Neural crest cell (in vitro differentiated cells): Measurements from ENCODE around the gene TMSB10. TPM values are rescaled to one million over a fixed set of nuclear protein-coding genes. Genes with fewer than 3 reads are reported as not detected.
"Not testable (repeated sequence)": the region's sequence is repeated elsewhere in the genome, so short reads cannot be mapped to it uniquely, and the experiment has no call there.

Experiments
- DNase-seq: peaks from one replicate; pipeline ENCODE4 v3.0.0; 2021; ENCODE audit warnings: low read depth, mixed read lengths, low spot score
- H3K27ac Mint-ChIP-seq: one replicate; pipeline ENCODE4 v1.8.0; 2021; ENCODE audit warnings: mild to moderate bottlenecking, mixed read lengths; ENCODE audit not compliant: unreplicated experiment
- H3K27me3 Mint-ChIP-seq: 2 replicates; pipeline ENCODE4 v1.8.0; 2021; ENCODE audit warnings: low read depth, mild to moderate bottlenecking, mixed read lengths
- H3K36me3 Mint-ChIP-seq: 2 replicates; pipeline ENCODE4 v1.8.0; 2021; ENCODE audit warnings: low read depth, mild to moderate bottlenecking, mixed read lengths
- H3K4me1 Mint-ChIP-seq: 2 replicates; pipeline ENCODE4 v1.8.0; 2021; ENCODE audit warnings: mixed read lengths
- H3K4me3 Mint-ChIP-seq: one replicate; pipeline ENCODE4 v1.8.0; 2021; ENCODE audit warnings: mild to moderate bottlenecking, mixed read lengths
- H3K9me3 Mint-ChIP-seq: 2 replicates; pipeline ENCODE4 v1.8.0; 2021; ENCODE audit warnings: mixed read lengths
- CTCF ChIP-seq: fragments of 200-600 bp; sonication (generic); conservative IDR thresholded peaks from 2 replicates; pipeline ENCODE4 v1.5.0; 2021; ENCODE audit warnings: antibody characterized with exemption, mild to moderate bottlenecking
- total RNA-seq: library from RNA; stranded (reverse); gene quantifications from 2 replicates; pipeline ENCODE4 v1.2.1, GENCODE V29; 2021

TMSB10 gene
- total RNA-seq, 1 donor from 2014 or later = 1,431 TPM

GRCh38 chr2:84914334-84914733, 8.9 kb downstream of the TMSB10 start:
- no peak for TF ChIP-seq CTCF
- H3K4me3 Mint-ChIP-seq = no peak overlapping the region
- no peaks in the 10 kb centered on the region for H3K27me3 Mint-ChIP-seq
- H3K4me1 Mint-ChIP-seq = peaks cover 6% of the 10 kb centered on the region
- no peak overlapping the region for H3K27ac Mint-ChIP-seq
- H3K36me3 Mint-ChIP-seq = peaks cover 12% of the 10 kb centered on the region
- DNase-seq = no peak
- H3K9me3 Mint-ChIP-seq = peaks cover 9% of the 10 kb centered on the region

- H3K27me3 Mint-ChIP-seq, DNase-seq, H3K4me3 Mint-ChIP-seq, H3K36me3 Mint-ChIP-seq, H3K9me3 Mint-ChIP-seq, H3K27ac Mint-ChIP-seq: not testable (repeated sequence)
- H3K4me1 Mint-ChIP-seq = peaks cover 19% of the 10 kb centered on the region
These were observed 10.2 kb downstream of the TMSB10 start for GRCh38 chr2:84915675-84916074.

- H3K9me3 Mint-ChIP-seq, H3K27me3 Mint-ChIP-seq: not testable (repeated sequence)
- H3K4me1 Mint-ChIP-seq = peaks cover 19% of the 10 kb centered on the region
These were observed 12.4 kb downstream of the TMSB10 start for GRCh38 chr2:84917821-84918220.

GRCh38 chr2:84918430-84918829, 13.0 kb downstream of the TMSB10 start:
- no peak for DNase-seq
- no peaks in the 10 kb centered on the region for H3K9me3 Mint-ChIP-seq
- no peak overlapping the region for H3K4me3 Mint-ChIP-seq
- no peak for TF ChIP-seq CTCF
- H3K4me1 Mint-ChIP-seq = peaks cover 19% of the 10 kb centered on the region
- H3K27ac Mint-ChIP-seq = no peak overlapping the region
- no peaks in the 10 kb centered on the region for H3K36me3 Mint-ChIP-seq
- no peaks in the 10 kb centered on the region for H3K27me3 Mint-ChIP-seq

More at GRCh38 chr2:84917821-84918220, 12.4 kb downstream of the TMSB10 start:
- H3K36me3 Mint-ChIP-seq, H3K27ac Mint-ChIP-seq, H3K4me3 Mint-ChIP-seq, DNase-seq: not testable (repeated sequence)

GRCh38 chr2:84919885-84920580, 14.6 kb downstream of the TMSB10 start:
- Mint-ChIP-seq H3K9me3 (no peaks in the 10 kb centered on the region), H3K36me3 (no peaks in the 10 kb centered on the region), H3K27me3 (no peaks in the 10 kb centered on the region), H3K27ac (peak overlapping the region; percentile 92), H3K4me1 (peaks cover 23% of the 10 kb centered on the region), H3K4me3 (no peak overlapping the region)
- TF ChIP-seq CTCF = no peak
- no peak for DNase-seq

- no peak for TF ChIP-seq CTCF
- Mint-ChIP-seq H3K27ac (no peak overlapping the region), H3K36me3 (no peaks in the 10 kb centered on the region), H3K4me3 (no peak overlapping the region), H3K9me3 (no peaks in the 10 kb centered on the region), H3K4me1 (peaks cover 37% of the 10 kb centered on the region), H3K27me3 (peaks cover 8% of the 10 kb centered on the region)
- no peak for DNase-seq
These were observed 17.6 kb downstream of the TMSB10 start for GRCh38 chr2:84923009-84923408.
